DND-41 (cell line): ENCODE data around the gene RMI2.

Experiments
- CTCF ChIP-seq: IDR thresholded peaks from 2 replicates; pipeline ENCODE4 v1.5.1; 2012; ENCODE audit warnings: borderline replicate concordance, low read length, moderate library complexity, mild to moderate bottlenecking; ENCODE audit not compliant: poor library complexity, severe bottlenecking; ENCODE audit errors: extremely low read depth
- EZH2 ChIP-seq: IDR thresholded peaks from 3 replicates; pipeline ENCODE4 v1.6.1; 2012; ENCODE audit warnings: borderline replicate concordance, low read depth, mild to moderate bottlenecking, moderate library complexity, low read length, inconsistent platforms; ENCODE audit not compliant: severe bottlenecking

GRCh38 chr16:11318817-11319216 is 26.4 kb upstream of the RMI2 start:
- no peak for TF ChIP-seq CTCF
- no peak for TF ChIP-seq EZH2
